HL-60 (cell line): ENCODE data around the gene RXFP3.

ENCODE experiments used
- POLR2AphosphoS5 ChIP-seq: IDR thresholded peaks from 2 replicates; pipeline ENCODE4 v1.6.1; 2012; ENCODE audit warnings: low read depth
- TF ChIP-seq, protein P1 (sequence below): IDR thresholded peaks from 2 replicates; pipeline ENCODE4 v1.6.1; 2012; ENCODE audit warnings: low read depth; ENCODE audit not compliant: insufficient replicate concordance
- TF ChIP-seq, protein P2 (sequence below): IDR thresholded peaks from one replicate; pipeline ENCODE4 v1.5.1; 2011; ENCODE audit warnings: low read length, control low read depth, inconsistent platforms; ENCODE audit not compliant: insufficient read depth

- TF ChIP-seq, protein P1, sequence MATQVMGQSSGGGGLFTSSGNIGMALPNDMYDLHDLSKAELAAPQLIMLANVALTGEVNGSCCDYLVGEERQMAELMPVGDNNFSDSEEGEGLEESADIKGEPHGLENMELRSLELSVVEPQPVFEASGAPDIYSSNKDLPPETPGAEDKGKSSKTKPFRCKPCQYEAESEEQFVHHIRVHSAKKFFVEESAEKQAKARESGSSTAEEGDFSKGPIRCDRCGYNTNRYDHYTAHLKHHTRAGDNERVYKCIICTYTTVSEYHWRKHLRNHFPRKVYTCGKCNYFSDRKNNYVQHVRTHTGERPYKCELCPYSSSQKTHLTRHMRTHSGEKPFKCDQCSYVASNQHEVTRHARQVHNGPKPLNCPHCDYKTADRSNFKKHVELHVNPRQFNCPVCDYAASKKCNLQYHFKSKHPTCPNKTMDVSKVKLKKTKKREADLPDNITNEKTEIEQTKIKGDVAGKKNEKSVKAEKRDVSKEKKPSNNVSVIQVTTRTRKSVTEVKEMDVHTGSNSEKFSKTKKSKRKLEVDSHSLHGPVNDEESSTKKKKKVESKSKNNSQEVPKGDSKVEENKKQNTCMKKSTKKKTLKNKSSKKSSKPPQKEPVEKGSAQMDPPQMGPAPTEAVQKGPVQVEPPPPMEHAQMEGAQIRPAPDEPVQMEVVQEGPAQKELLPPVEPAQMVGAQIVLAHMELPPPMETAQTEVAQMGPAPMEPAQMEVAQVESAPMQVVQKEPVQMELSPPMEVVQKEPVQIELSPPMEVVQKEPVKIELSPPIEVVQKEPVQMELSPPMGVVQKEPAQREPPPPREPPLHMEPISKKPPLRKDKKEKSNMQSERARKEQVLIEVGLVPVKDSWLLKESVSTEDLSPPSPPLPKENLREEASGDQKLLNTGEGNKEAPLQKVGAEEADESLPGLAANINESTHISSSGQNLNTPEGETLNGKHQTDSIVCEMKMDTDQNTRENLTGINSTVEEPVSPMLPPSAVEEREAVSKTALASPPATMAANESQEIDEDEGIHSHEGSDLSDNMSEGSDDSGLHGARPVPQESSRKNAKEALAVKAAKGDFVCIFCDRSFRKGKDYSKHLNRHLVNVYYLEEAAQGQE: no peak
- TF ChIP-seq, protein P2, sequence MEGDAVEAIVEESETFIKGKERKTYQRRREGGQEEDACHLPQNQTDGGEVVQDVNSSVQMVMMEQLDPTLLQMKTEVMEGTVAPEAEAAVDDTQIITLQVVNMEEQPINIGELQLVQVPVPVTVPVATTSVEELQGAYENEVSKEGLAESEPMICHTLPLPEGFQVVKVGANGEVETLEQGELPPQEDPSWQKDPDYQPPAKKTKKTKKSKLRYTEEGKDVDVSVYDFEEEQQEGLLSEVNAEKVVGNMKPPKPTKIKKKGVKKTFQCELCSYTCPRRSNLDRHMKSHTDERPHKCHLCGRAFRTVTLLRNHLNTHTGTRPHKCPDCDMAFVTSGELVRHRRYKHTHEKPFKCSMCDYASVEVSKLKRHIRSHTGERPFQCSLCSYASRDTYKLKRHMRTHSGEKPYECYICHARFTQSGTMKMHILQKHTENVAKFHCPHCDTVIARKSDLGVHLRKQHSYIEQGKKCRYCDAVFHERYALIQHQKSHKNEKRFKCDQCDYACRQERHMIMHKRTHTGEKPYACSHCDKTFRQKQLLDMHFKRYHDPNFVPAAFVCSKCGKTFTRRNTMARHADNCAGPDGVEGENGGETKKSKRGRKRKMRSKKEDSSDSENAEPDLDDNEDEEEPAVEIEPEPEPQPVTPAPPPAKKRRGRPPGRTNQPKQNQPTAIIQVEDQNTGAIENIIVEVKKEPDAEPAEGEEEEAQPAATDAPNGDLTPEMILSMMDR: no peak
- TF ChIP-seq POLR2AphosphoS5: no peak
Observed at GRCh38 chr5:33887268-33887667, 48.9 kb upstream of the RXFP3 start.
